HEK293T (cell line): ENCODE data around the gene CFTR.

ENCODE experiments used
- ARNT ChIP-seq: fragments of 450-650 bp; IDR thresholded peaks from 2 replicates; pipeline ENCODE4 v1.6.1; 2017; ENCODE audit warnings: mild to moderate bottlenecking
- BHLHE40 ChIP-seq: fragments of 450-650 bp; IDR thresholded peaks from 2 replicates; pipeline ENCODE4 v1.6.1; 2016; ENCODE audit warnings: mild to moderate bottlenecking, moderate library complexity, borderline replicate concordance
- FOXM1 ChIP-seq: fragments of 450-650 bp; IDR thresholded peaks from 2 replicates; pipeline ENCODE4 v1.6.1; 2017; ENCODE audit warnings: mild to moderate bottlenecking, borderline replicate concordance
- PKNOX1 ChIP-seq: fragments of 450-650 bp; IDR thresholded peaks from 2 replicates; pipeline ENCODE4 v1.6.1; 2016

- TF ChIP-seq PKNOX1 (no peak), BHLHE40 (no peak), ARNT (no peak), FOXM1 (no peak)
These were observed 110.4 kb downstream of the CFTR start for GRCh38 chr7:117590191-117590590.
